ENCODE data around the gene RTN4RL2. TPM values are rescaled to one million over a fixed set of nuclear protein-coding genes. Genes with fewer than 3 reads are reported as not detected.

Gene RTN4RL2
- total and polyA plus RNA-seq, 9 of the 15 experiments (the other 6 are each of a cell fraction or from before 2014, with no cell fraction given) = 0.06 to 1.9 (median 0.34) TPM; not detected in 4

DNA sequence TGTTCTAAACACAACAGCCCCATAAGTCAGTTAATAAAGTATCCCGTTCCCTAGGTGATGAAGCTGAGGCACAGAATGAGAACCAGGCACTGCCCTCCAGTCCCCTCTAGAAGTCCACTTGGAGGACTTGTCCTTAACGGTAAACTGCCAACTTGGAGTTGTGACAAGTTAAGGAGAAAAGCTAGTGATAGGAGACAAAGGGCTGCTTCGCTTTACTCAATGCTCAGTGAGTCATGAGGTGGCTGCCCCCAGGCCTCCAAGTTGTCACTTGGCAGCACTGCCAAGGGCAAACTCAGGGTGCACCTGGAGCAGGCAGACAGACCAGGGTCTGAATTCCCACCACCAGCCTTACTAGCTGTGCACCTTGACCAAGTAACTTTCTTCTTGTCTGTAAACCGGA, 41.6 kb downstream of the RTN4RL2 start:
- Histone ChIP-seq H3K4me2 (ENCODE audit: insufficient read depth, low read length) (no peak overlapping the region), H4K20me1 (replicated peaks; ENCODE audit: control insufficient read depth, insufficient read depth, low read length) (peaks cover 24% of the 10 kb centered on the region), H3K27ac (ENCODE audit: extremely low read depth, low read depth, low read length) (no peak overlapping the region), H3K9me3 (replicated peaks; ENCODE audit: control insufficient read depth, insufficient read depth, low read depth, low read length) (no peaks in the 10 kb centered on the region), H3K36me3 (ENCODE audit: control insufficient read depth, insufficient read depth, low read length) (peaks cover 75% of the 10 kb centered on the region), H3K9ac (ENCODE audit: insufficient read depth in 1 of 2, low read depth in 2 of 2, low read length in 2 of 2) (0 out of 4 replicates have a peak overlapping the region, but pooled peaks of 1 of the 2 experiments have one; percentile 24), H3K79me2 (ENCODE audit: control insufficient read depth, insufficient read depth, low read length) (peaks cover 13% of the 10 kb centered on the region; the same call in 2 of the 3 replicates), H2AFZ (ENCODE audit: low read depth, low read length) (no peak overlapping the region), H3K9me1 (ENCODE audit: control insufficient read depth, insufficient read depth, low read length) (no peaks in the 10 kb centered on the region), H3K4me3 (no peak overlapping the region), H3K27me3 (ENCODE audit: control insufficient read depth in 2 of 2, insufficient read depth in 2 of 2, low read length in 2 of 2) (no peaks in the 10 kb centered on the region), H3K4me1 (replicated peaks in 1 of 2; ENCODE audit: control insufficient read depth in 2 of 2, insufficient read depth in 2 of 2, low read length in 2 of 2) (peaks cover 16 to 26% of the 10 kb centered on the region in 2 experiments)
- WGBS (ENCODE audit: insufficient coverage, low coverage, missing lambda C conversion rate) = 71% methylated on average over 4 of the region's 4 CpGs
- intact Hi-C loops (cut with micrococcal nuclease) = no loop called here
- ATAC-seq = no peak
- ChIA-PET POLR2A (interaction anchor here (1.1 to 4.5 kb wide), 5 partner anchors 9 to 27 kb away, joined by 3 to 25 read pairs (median 6); partner anchors contain the start of gene SLC43A1), CTCF (ENCODE audit: low intra/inter-chr PET ratio) (no interaction called here)
- DNase-seq (ENCODE audit: extremely low read depth in 1 of 4, low spot score in 3 of 4) = no peak
- no peak for FAIRE-seq
- TF ChIP-seq ZNF436 (CRISPR knock-in tag; IDR thresholded peaks at IDR 0.05) = no peak
- BruUV-seq (replicated peaks) = no TSS peak
- in situ Hi-C loops (cut with MboI) = no loop called here

DNA sequence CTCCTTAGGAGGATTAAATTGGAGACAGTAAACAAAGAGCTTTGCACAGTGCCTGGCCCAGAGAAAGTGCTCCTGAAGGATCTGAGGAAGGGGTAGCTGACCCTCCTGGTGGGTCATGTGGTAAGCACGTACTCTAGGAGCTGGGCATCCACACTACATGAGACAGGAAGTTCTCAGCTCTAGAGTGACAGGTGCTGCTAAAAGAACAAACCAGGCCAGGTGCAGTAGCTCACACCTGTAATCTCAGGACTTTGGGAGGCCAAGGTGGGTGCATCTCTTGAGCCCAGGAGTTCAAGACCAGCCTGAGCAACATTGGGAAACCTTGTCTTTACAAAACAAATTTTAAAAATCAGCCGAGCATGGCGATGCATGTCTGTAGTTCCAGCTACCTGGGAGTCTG, 42.0 kb downstream of the RTN4RL2 start:
- 82% methylated on average over 3 of the region's 3 CpGs for WGBS (ENCODE audit: insufficient coverage, low coverage, missing lambda C conversion rate)
- BruUV-seq (replicated peaks) = no TSS peak
- H3K36me3 ChIP-seq (ENCODE audit: control insufficient read depth, insufficient read depth, low read length) = peaks cover 71% of the 10 kb centered on the region
- H3K9me3 ChIP-seq (replicated peaks; ENCODE audit: control insufficient read depth, insufficient read depth, low read depth, low read length) = no peaks in the 10 kb centered on the region
- ChIA-PET POLR2A (interaction anchor here (1.1 to 4.5 kb wide), 5 partner anchors 9 to 28 kb away, joined by 3 to 25 read pairs (median 6); partner anchors contain the start of gene SLC43A1), CTCF (ENCODE audit: low intra/inter-chr PET ratio) (no interaction called here)
- H3K9ac ChIP-seq (ENCODE audit: insufficient read depth in 1 of 2, low read depth in 2 of 2, low read length in 2 of 2) = no peak overlapping the region
- FAIRE-seq (no peak), DNase-seq (ENCODE audit: extremely low read depth in 1 of 4, low spot score in 3 of 4) (no peak), ATAC-seq (no peak)
- no peak overlapping the region for H3K4me2 ChIP-seq (ENCODE audit: insufficient read depth, low read length)
- H3K9me1 ChIP-seq (ENCODE audit: control insufficient read depth, insufficient read depth, low read length) = no peaks in the 10 kb centered on the region
- H3K27me3 ChIP-seq (ENCODE audit: control insufficient read depth in 2 of 2, insufficient read depth in 2 of 2, low read length in 2 of 2) = no peaks in the 10 kb centered on the region
- peaks cover 24% of the 10 kb centered on the region for H4K20me1 ChIP-seq (replicated peaks; ENCODE audit: control insufficient read depth, insufficient read depth, low read length)
- no peak overlapping the region for H3K4me3 ChIP-seq
- H3K79me2 ChIP-seq (ENCODE audit: control insufficient read depth, insufficient read depth, low read length) = peaks cover 13% of the 10 kb centered on the region; the same call in 2 of the 3 replicates
- peaks cover 16 to 26% of the 10 kb centered on the region in 2 experiments for H3K4me1 ChIP-seq (replicated peaks in 1 of 2; ENCODE audit: control insufficient read depth in 2 of 2, insufficient read depth in 2 of 2, low read length in 2 of 2)
- intact Hi-C loops (cut with micrococcal nuclease) (no loop called here), in situ Hi-C loops (cut with MboI) (no loop called here)
- no peak overlapping the region for H2AFZ ChIP-seq (ENCODE audit: low read depth, low read length)
- no peak overlapping the region for H3K27ac ChIP-seq (ENCODE audit: extremely low read depth, low read depth, low read length)
- TF ChIP-seq SAFB2 (IDR thresholded peaks at IDR 0.05; ENCODE audit: borderline replicate concordance, low read depth, low read length, severe bottlenecking) (no peak), COPS2 (conservative IDR thresholded peaks at IDR 0.05) (no peak), RNF2 (IDR thresholded peaks at IDR 0.05) (no peak), MAZ (CRISPR knock-in tag; conservative IDR thresholded peaks at IDR 0.05 in 1 of 2, IDR thresholded peaks at IDR 0.05 in 1 of 2) (no peak), TEAD2 (tag; IDR thresholded peaks at IDR 0.05) (no peak), MIER1 (IDR thresholded peaks at IDR 0.05; ENCODE audit: low read depth) (no peak), CCAR2 (IDR thresholded peaks at IDR 0.05; ENCODE audit: low read depth, low read length) (no peak), ATF7 (IDR thresholded peaks at IDR 0.05) (no peak)
- TF ChIP-seq, protein P1, sequence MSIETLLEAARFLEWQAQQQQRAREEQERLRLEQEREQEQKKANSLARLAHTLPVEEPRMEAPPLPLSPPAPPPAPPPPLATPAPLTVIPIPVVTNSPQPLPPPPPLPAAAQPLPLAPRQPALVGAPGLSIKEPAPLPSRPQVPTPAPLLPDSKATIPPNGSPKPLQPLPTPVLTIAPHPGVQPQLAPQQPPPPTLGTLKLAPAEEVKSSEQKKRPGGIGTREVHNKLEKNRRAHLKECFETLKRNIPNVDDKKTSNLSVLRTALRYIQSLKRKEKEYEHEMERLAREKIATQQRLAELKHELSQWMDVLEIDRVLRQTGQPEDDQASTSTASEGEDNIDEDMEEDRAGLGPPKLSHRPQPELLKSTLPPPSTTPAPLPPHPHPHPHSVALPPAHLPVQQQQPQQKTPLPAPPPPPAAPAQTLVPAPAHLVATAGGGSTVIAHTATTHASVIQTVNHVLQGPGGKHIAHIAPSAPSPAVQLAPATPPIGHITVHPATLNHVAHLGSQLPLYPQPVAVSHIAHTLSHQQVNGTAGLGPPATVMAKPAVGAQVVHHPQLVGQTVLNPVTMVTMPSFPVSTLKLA (conservative IDR thresholded peaks at IDR 0.05) = no peak
- TF ChIP-seq, protein P2, sequence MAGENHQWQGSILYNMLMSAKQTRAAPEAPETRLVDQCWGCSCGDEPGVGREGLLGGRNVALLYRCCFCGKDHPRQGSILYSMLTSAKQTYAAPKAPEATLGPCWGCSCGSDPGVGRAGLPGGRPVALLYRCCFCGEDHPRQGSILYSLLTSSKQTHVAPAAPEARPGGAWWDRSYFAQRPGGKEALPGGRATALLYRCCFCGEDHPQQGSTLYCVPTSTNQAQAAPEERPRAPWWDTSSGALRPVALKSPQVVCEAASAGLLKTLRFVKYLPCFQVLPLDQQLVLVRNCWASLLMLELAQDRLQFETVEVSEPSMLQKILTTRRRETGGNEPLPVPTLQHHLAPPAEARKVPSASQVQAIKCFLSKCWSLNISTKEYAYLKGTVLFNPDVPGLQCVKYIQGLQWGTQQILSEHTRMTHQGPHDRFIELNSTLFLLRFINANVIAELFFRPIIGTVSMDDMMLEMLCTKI (IDR thresholded peaks at IDR 0.05; ENCODE audit: partially characterized antibody) = no peak
- TF ChIP-seq, protein P3, sequence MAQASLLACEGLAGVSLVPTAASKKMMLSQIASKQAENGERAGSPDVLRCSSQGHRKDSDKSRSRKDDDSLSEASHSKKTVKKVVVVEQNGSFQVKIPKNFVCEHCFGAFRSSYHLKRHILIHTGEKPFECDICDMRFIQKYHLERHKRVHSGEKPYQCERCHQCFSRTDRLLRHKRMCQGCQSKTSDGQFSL (CRISPR knock-in tag; IDR thresholded peaks at IDR 0.05) = no peak
- TF ChIP-seq, protein P3 (tag; IDR thresholded peaks at IDR 0.05) = no peak
